Smooth muscle cell (in vitro differentiated cells): Measurements from ENCODE around the gene TIMELESS. TPM values are rescaled to one million over a fixed set of nuclear protein-coding genes. Genes with fewer than 3 reads are reported as not detected.

Source experiments
- DNase-seq: peaks from one replicate; lab custom pipeline; 2025; ENCODE audit not compliant: unreplicated experiment; lab: John Stamatoyannopoulos, UW
- H2AFZ ChIP-seq: fragments of 200-600 bp; sonication (generic); 2 replicates; pipeline ENCODE4 v1.6.0; 2016; ENCODE audit warnings: antibody characterized with exemption, low read depth, mild to moderate bottlenecking
- H3F3A ChIP-seq: fragments of 200-600 bp; sonication (generic); 2 replicates; pipeline ENCODE4 v1.6.0; 2017; ENCODE audit warnings: antibody characterized with exemption, low read depth
- H3K27ac ChIP-seq: fragments of 200-600 bp; sonication (generic); 2 replicates; pipeline ENCODE4 v1.5.1; 2016; ENCODE audit warnings: low read depth, mild to moderate bottlenecking
- H3K27me3 ChIP-seq: fragments of 200-600 bp; sonication (generic); 2 replicates; pipeline ENCODE4 v1.6.1; 2016; ENCODE audit warnings: low read depth, mild to moderate bottlenecking
- H3K36me3 ChIP-seq: fragments of 200-600 bp; sonication (generic); 2 replicates; pipeline ENCODE4 v1.5.1; 2016; ENCODE audit warnings: low read depth
- H3K4me1 ChIP-seq: fragments of 200-600 bp; sonication (generic); 2 replicates; pipeline ENCODE4 v1.5.1; 2016; ENCODE audit warnings: low read depth
- H3K4me2 ChIP-seq: fragments of 200-600 bp; sonication (generic); 2 replicates; pipeline ENCODE4 v1.6.0; 2016; ENCODE audit warnings: mild to moderate bottlenecking
- H3K4me3 ChIP-seq: fragments of 200-600 bp; sonication (generic); 2 replicates; pipeline ENCODE4 v1.5.1; 2016; ENCODE audit warnings: mild to moderate bottlenecking
- H3K79me2 ChIP-seq: fragments of 200-600 bp; sonication (generic); 2 replicates; pipeline ENCODE4 v1.6.0; 2016; ENCODE audit warnings: low read depth, mild to moderate bottlenecking
- H3K9ac ChIP-seq: fragments of 200-600 bp; sonication (generic); 2 replicates; pipeline ENCODE4 v1.6.0; 2016; ENCODE audit warnings: low read depth
- H3K9me3 ChIP-seq: fragments of 200-600 bp; sonication (generic); replicated peaks from 2 replicates; pipeline ENCODE4 v1.5.1; 2016; ENCODE audit warnings: low read depth
- H4K20me1 ChIP-seq: fragments of 200-600 bp; sonication (generic); 2 replicates; pipeline ENCODE4 v1.6.0; 2016; ENCODE audit warnings: low read depth
- WGBS: methylation state at CpG from one replicate; pipeline ENCODE4 v1.1.7; 2016; ENCODE audit warnings: low lambda C conversion rate; 5-methylcytosine and 5-hydroxymethylcytosine counted together
- polyA plus RNA-seq: library from polyadenylated mRNA; unstranded; fragments of >200 nt; fragmentation: Nextera tagmentation; extraction: Ambion mirVana; gene quantifications from 2 replicates; pipeline ENCODE4 v1.2.1, GENCODE V29; 2016
- total RNA-seq: library from RNA; depleted of rRNA; stranded (reverse); fragments of >200 nt; gene quantifications from 2 replicates; pipeline ENCODE4 v1.2.3, GENCODE V29; 2014
- TF ChIP-seq, protein P1 (sequence below): fragments of 200-600 bp; sonication (generic); IDR thresholded peaks from 2 replicates; pipeline ENCODE4 v1.5.1; 2017; ENCODE audit warnings: borderline replicate concordance, mild to moderate bottlenecking, antibody characterized with exemption; ENCODE audit not compliant: insufficient read depth, poor library complexity, severe bottlenecking

Gene TIMELESS
- total and polyA plus RNA-seq, 2 experiments from 2014 or later: 6.3 to 9.9 TPM

DNA sequence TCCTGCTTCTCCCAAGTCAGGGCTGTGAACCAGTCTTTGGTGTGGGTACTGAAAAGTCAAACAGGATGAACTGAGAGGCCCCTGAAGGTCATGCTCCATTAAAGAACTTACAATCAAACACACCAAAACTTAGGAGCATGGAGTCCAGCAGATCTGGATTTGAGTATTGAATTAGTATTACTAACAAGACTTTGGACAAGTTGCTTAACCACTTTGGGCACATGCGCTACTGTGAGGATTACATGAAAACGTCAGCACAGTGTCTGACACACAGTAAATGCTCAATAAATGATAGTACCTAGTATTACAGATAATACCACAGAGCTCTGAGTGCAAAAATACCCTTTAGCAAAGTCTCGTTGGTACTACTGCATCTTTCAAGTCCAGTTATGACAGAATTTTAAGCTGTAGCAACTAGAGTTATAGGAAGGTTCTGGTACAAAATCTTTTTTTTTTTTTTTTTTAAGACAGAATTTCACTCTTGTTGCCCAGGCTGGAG is 23.2 kb downstream of the TIMELESS start:
- Histone ChIP-seq H3K4me3 (no peak overlapping the region), H3K27me3 (no peaks in the 10 kb centered on the region), H3K9ac (no peak overlapping the region), H3K79me2 (no peaks in the 10 kb centered on the region), H3K4me2 (no peak overlapping the region), H4K20me1 (no peaks in the 10 kb centered on the region), H2AFZ (no peak overlapping the region), H3K9me3 (no peaks in the 10 kb centered on the region), H3K4me1 (no peaks in the 10 kb centered on the region), H3F3A (no peaks in the 10 kb centered on the region), H3K36me3 (no peaks in the 10 kb centered on the region), H3K27ac (no peak overlapping the region)
- no peak for DNase-seq
- 66% methylated on average over 3 of the region's 3 CpGs for WGBS
- TF ChIP-seq, protein P1, sequence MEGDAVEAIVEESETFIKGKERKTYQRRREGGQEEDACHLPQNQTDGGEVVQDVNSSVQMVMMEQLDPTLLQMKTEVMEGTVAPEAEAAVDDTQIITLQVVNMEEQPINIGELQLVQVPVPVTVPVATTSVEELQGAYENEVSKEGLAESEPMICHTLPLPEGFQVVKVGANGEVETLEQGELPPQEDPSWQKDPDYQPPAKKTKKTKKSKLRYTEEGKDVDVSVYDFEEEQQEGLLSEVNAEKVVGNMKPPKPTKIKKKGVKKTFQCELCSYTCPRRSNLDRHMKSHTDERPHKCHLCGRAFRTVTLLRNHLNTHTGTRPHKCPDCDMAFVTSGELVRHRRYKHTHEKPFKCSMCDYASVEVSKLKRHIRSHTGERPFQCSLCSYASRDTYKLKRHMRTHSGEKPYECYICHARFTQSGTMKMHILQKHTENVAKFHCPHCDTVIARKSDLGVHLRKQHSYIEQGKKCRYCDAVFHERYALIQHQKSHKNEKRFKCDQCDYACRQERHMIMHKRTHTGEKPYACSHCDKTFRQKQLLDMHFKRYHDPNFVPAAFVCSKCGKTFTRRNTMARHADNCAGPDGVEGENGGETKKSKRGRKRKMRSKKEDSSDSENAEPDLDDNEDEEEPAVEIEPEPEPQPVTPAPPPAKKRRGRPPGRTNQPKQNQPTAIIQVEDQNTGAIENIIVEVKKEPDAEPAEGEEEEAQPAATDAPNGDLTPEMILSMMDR: no peak

DNA sequence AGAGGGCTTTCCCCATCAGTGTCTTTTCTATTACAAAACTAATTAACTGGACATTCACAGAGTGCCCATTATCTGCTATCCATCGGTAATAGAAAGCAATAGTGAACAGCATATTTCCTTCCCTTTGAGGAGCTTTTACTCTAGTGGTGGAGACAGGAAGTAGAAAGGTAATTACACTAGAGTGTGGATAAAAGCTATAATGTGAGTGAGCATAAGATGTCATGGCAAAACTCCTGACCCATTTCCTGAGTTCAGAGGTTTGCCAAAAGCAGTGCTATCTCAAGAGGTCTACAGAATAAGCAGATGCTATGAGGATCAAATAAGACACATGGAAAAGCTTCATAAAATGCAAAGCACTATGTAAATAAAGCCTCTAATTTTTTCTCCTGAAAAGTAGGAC is 24.0 kb downstream of the TIMELESS start:
- Histone ChIP-seq H3K4me2 (no peak overlapping the region), H3K36me3 (no peaks in the 10 kb centered on the region), H3K27ac (no peak overlapping the region), H3F3A (no peaks in the 10 kb centered on the region), H4K20me1 (no peaks in the 10 kb centered on the region), H3K9ac (no peak overlapping the region), H3K27me3 (no peaks in the 10 kb centered on the region), H3K4me1 (no peaks in the 10 kb centered on the region), H3K9me3 (no peaks in the 10 kb centered on the region), H2AFZ (no peak overlapping the region), H3K79me2 (no peaks in the 10 kb centered on the region), H3K4me3 (no peak overlapping the region)
- TF ChIP-seq, protein P1: no peak
- WGBS: 100% methylated on average over 1 of the region's 1 CpG
- no peak for DNase-seq

DNA sequence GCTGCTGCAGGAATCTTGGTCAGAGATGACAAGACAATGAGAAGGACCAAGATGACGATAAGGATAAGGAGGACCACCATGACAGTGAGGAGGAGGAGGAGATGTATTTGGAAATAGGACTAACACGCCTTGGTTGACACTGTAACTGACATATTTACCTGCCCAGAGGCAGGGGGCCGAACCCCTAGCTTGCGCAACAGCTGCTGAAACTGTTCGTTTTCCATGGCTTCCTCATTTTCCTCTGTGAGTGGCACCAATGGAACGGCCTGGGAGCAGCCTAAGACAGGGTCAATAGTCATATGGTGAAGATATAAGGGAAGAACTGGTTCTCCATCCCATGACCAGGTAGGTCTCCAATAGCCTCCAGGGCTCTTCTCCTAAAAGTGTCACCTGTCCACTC is 28.8 kb downstream of the TIMELESS start:
- Histone ChIP-seq H3K4me3 (no peak overlapping the region), H2AFZ (no peak overlapping the region), H3K4me1 (no peaks in the 10 kb centered on the region), H3K79me2 (no peaks in the 10 kb centered on the region), H4K20me1 (no peaks in the 10 kb centered on the region), H3F3A (no peaks in the 10 kb centered on the region), H3K9me3 (no peaks in the 10 kb centered on the region), H3K9ac (no peak overlapping the region), H3K36me3 (no peaks in the 10 kb centered on the region), H3K27ac (no peak overlapping the region), H3K27me3 (no peaks in the 10 kb centered on the region), H3K4me2 (no peak overlapping the region)
- WGBS: 96% methylated on average over 6 of the region's 6 CpGs
- TF ChIP-seq, protein P1: no peak
- no peak for DNase-seq

DNA sequence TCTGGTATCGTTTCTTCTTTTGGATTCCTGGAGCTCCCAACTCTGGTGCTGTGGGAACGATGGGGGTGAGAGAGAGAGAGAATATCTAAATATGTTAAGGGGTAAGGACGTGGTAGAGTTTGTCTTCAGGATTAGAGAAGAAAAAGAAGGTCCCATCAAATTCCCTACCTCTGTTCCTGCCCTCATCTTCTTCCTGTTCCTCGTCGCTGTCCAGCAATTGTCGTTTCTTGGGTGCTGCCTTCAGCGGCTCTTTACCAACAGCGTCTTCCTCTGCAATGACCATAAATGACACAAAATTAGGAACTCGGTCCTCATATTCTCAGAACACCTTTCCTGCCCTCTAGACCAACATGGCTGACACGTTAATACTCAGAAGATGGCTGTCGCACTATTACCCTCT is 31.5 kb downstream of the TIMELESS start:
- Histone ChIP-seq H3K36me3 (no peaks in the 10 kb centered on the region), H3K4me2 (no peak overlapping the region), H3K9ac (no peak overlapping the region), H3K9me3 (no peaks in the 10 kb centered on the region), H3K27me3 (no peaks in the 10 kb centered on the region), H3K4me1 (no peaks in the 10 kb centered on the region), H3K27ac (no peak overlapping the region), H3K79me2 (no peaks in the 10 kb centered on the region), H3K4me3 (no peak overlapping the region), H4K20me1 (no peaks in the 10 kb centered on the region), H2AFZ (no peak overlapping the region), H3F3A (no peaks in the 10 kb centered on the region)
- TF ChIP-seq, protein P1: no peak
- 96% methylated on average over 11 of the region's 11 CpGs for WGBS
- DNase-seq: no peak
